GM19324 (cell line): Measurements from ENCODE around the gene IMP3.

ENCODE experiments used
- ATAC-seq: cut with Tn5 transposase; IDR thresholded peaks from one replicate; pipeline ENCODE4 v1.9.1; 2021; ENCODE audit warnings: mild to moderate bottlenecking, moderate library complexity; ENCODE audit not compliant: unreplicated experiment, low FRiP score

The IMP3 gene

DNA sequence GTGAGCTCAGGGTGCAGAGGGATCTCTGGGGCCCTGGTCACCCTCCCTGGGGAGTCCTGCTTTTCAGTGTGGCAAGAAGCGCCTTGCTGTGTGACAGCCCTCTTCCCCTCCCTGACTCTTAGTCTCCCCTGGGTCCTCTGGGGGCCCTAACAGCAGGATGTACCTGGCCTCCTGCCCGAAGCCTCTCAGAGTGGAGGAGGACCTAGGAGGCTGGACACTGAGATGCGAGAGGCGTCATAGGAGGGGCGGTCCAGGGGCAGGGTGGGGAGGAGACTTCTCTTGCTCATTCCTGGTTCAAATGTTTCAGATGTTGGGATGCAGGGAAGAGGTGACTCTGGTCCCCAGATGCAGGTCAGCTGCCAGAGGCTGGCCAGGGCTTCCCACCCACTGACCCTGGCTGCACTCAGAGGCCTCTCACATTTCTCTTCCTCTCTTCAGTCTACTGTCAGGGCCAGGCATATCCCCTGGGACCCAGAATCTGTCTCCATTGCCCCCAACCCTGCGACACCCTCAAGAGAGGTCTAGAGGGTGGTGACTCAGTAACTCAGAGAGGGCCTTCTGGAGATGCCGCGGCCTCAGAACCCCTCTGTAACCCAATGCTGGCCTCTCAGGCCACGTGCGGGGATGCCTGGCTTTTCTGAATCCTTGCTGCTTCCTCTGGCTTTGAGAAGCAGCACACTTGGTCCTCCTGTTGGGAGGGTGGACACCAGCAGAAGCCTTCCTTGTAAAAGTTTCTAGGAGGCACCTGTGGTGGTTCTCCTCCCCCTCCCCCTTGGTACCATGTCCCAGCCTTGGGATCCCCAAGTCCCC lies 33.6 kb upstream of the IMP3 start:
- ATAC-seq, result no peak

DNA sequence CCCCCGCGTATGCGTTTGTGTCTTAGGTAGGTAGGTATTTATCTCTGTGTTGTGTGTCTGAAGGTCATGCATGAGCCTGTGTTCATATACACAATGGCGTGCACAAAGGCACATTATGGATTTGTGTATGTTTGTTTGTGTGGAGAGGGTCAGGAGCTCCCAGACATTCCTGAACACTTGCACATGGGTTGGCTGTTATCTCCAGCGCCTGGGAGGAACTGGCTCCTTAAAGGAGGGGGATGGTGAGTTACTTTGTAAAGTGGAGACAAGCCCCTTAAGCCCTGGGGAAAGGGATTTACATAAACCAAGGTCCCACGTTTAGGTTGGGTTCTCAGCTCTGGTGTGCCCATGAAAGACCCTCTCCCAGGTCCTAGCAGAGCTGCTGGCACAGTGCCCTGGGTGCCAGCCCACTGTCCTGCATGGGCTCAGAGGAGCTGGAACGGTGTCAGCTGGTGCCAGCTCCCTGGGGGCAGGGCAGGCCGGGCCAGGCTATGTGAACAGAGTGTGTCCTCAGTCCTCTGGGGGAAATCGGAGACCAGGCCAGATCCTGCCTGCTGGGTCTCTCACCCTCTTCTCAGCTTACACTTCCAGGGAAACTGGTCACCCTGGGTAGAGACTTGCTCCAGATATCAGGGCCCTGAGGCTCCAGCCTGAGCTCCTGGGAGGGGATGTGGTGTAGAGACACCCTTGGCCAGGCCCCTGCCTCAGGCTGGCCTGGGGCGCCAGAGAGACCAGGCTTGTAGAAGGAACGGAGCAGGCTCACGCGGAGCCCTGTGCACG lies 32.8 kb upstream of the IMP3 start:
- no peak for ATAC-seq

DNA sequence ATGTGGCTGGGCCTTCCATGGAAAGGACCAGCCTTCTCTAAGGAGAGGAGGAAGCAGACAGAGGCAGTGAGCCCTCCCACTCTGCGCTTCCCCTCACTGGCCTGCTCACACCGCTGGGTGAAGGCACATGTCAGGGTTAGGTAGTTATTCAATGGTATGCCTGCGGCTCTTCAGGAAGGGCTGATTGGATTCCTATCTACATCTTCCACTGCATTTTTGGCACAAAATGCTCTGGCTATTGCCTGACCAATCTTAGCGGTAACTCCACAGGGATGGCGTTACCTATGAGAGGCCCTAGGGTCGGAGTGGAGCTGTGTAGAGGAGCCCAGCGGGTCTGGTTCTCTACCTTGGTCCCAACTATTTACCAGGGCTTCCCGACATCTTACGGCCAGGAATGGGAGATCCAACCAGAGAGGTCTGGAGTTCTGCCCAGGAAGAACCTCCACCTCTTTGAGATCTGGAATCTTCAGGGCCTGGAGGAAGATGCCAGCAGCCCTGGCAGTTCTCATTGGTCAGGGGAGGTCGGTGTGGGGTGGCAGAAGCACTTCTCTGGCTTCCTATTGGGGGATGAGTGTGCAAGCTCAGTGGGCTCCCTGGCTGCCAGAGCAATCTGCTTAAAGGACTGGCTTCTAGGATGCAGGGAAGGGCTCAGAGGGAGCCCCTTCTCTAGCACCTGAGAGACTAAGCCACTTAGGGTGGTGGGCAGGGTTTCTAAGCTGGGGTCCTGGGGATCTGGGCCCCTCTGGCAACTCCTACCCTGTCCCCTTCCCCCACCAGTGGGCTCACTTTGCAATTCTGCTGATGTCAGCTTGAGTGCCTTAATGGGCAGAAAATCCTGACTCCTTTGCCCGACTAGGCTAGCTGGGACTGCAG lies 31.9 kb upstream of the IMP3 start:
- ATAC-seq, result no peak

DNA sequence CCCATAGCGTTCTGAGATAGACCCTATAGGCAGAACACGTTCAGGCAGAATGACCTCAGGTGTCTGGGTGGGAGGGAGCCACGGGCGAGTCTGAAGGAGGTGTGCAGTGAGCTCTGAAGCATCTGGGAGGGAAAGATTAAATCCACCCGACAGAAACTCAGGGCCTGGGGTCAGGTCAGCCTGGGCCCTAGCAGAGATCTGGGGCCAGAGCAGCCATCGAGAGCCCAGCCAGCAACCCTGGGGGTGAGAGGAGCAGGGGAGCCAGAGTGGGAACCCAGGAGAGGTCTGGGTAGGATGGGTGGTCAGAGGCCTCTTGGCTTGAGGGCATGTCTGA lies 29.8 kb upstream of the IMP3 start:
- ATAC-seq, result no peak

DNA sequence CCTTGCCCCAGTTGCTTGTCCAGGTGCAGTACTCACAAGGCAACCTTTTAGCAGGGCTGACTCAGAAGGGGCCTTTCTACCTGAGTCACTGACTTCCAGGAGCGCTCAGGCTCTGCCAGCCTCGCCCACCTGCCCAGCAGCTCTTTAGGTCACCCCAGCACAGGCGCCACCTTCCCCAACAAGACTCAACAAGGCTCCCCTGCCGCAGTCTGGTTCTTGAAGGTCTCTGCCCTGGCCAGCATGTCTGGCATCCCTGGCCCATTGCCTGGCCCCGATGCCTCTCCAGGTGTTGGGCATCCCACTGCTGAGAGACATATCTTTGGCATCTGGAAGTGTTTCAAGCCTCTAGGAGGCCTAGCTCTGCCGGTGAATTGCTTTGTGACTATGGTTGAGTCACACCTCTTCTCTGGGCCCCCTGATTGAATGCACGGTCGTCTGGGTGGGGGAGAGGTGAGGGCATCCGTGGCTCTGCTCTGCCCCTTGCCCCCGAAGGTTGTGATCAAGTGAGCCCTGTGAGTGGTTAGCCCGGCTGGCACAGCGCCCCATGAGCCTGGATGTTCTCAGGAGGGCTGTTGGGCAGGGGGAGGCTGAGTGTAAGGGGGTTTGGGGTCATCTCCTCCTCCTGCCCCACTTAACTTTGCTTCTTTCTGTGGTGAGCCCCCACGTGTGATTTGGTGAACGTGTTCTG lies 29.3 kb upstream of the IMP3 start:
- ATAC-seq, result no peak

DNA sequence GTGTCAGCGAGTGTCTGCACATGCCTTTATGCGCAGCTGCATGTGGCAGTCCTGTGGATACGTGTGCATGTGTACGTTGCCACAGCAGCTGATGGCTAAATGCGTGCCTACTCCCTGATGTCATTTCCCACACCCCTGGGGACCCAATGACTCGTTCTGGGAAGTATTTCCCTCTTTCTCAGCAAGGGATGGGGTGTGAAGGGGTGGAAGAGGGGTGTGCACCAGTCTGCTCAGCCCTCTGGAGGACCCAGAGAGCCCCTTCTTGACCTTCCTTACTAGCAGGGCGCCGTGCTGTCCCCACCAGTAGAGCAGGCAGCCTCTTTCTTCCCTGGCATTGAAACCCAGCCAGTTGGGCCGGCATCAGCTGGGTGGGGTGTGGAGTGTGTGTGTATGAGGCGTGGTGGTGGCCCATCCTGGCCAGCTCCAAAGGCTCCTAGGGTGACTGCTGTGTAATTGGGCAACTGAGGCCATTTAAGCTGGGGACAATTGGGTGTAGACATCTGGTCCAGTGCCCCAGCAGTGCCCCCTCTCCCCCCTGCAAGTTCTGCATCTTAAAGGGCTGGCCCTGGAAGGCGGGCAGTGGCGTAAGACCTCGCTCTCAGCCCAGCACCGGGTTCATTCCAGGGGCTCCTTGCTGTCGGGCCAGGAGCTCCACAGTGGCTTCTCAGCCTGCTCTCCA lies 26.9 kb upstream of the IMP3 start:
- no peak for ATAC-seq

DNA sequence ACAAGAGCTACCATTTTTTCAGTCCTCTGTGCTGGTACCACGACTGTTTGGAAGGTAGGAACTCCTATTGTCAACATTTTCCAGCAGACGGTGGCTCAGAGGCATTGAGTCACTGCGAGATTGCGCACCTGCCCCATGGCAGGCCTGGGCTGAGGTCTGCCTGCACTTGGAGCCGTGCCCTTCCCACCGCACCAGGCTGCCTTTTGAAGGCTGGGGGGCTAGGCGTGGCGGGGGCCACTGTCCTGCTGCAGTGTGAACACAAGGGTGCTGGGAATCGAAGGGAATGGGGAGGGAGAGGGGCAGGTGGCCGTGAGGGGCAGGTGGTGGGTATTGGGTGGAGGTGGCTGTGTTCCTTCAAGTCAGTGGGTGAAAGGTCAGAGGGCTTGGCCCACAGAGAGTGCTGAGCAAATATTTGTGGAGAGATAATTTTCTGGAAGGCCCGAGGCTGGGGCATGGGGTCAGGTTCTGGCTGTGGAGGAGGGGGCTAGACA lies 24.0 kb upstream of the IMP3 start:
- ATAC-seq, result no peak

DNA sequence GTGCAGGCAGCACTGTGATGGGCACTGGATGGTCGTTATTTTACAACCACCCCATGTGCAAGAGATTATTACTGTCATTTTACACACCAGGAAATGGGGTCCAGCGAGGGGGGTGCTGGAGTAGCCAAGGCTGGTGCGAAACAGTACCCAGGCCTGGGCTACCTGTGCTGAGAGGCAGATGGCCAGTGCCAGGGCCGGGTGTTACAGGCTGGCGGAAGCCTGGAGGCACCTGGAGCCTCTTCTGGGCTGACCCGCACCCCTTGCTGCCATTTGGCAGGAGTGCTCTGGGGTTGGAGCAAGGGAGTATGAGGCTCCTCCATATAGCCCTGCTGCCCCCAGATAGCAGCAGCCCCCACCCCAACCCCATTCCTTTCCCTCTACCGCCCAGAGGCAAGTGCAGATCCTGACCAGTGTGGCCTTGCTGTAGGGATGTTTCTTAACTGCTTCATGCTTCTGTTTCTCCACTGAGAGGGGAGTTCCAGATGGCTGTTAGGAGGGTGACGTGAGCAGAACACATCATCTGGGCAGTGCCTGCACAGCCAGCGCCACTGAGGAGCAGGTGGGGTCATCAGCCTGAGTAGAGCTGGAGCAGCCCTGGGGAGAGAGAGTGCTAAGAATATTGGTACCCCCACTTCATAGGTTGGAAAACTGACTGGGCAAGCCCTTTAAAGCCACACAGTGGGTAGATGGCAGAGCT lies 22.9 kb upstream of the IMP3 start:
- ATAC-seq, result no peak

DNA sequence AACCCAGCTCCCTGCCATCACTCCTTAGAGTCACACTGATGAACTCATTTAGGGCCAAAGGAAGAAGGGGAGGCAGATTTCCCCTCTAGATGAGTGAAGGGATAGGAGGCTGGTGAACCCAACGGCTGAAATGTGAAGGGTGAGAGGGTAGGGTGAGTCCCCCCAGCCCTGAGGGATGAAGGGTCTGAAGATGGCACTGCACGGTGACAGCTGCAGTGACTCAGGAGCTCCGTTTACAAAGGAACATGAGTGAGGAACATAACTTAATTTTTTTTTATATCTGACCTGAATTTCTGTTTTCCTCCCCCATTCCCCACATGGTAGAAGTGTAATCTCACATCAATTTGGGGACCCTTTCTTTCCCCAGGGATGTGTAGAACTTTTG lies 21.7 kb upstream of the IMP3 start:
- ATAC-seq, result no peak

DNA sequence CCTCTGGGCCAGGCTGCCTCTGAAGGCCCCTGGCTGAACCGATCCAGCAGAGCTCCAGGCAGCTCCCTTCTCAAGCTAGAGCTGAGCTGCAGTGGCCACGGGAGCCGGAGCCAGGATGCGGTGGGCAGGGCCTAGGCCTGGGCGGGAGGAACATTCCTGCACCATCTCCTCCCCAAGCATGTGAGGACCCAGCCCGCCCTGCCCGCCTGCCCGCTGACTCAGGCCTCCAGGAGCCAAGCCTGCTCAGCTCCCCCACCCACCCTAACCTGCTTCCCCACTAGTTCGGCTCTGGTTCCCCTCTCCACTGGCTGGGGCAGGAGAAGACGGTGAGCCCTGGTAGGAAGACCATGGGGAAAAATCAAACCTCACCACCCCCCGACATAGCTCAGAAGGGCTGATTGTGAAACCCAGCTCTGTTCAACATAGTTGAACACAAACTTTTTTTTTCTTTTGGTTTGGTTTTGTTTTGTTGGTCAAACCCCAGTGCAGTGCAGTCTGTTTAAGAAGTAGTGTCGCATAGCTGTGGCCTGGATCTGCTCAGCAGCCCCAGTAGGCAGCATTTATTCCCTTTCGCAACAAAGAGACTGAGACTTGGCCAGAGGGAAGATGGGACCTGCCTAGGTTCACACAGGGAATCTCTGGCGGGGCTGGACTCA lies 21.2 kb upstream of the IMP3 start:
- no peak for ATAC-seq

DNA sequence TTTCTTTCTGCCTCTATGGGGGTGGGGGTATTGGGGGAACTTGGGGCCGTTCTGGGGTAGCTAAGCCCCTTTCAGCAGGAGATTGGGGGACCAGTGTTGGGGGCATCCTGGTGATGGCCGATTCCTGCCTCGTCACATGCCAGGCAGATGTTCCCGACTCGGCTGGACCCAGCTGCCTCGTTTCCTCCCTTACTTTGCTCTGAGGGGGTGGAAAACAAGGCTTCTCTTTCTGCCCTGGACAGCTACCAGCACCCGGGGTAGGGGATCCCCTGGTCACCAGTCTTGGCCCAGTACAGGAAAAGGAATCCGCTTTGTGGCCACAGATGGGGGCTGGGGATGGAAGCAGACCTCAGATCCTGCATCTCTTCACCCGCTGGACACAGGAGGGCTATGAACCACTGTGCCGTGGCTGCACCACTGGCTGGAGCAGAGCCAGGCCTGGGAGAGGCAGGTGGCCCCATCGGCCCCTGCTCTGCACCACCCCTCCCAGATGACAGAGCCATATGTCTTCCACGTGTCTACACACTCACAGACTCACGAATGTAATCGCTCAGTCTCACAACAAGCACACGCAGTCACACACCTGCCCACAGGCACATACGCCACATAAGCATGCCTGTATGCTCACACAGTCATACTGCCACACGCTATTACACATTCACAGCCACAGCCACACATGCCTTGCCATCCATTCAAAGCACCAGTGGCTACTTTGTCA lies 20.1 kb upstream of the IMP3 start:
- no peak for ATAC-seq

DNA sequence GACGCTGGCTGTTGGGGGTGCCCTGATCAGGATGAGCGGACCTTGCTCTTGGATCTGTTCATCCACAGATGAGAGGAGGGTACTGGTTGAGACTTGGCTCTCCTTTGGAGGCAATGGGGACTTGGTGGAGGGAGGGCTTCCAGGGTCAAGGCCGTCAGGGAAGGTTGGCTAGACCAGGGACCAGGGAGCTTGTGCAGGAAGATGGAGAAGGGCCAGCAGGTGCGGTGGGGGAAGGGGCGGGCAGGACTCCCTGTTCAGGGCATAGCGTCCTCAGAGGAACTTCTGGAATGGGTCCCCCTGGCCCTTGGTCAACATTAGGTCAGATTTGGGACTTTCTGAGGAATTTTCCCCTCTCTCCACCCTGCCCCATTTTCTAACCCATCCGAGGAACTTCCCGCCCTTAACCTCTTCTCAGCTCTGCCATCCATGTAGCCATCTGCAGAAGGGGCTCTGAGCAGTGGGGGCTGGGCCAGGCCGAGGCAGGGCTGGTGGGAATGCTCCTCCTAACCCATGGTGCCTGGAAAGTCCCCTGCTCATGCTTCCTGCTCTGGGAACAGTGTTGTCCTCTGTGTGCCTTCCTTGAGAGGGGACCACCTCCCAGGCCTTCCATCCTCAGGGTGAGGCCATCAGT lies 19.2 kb upstream of the IMP3 start:
- ATAC-seq, result no peak

DNA sequence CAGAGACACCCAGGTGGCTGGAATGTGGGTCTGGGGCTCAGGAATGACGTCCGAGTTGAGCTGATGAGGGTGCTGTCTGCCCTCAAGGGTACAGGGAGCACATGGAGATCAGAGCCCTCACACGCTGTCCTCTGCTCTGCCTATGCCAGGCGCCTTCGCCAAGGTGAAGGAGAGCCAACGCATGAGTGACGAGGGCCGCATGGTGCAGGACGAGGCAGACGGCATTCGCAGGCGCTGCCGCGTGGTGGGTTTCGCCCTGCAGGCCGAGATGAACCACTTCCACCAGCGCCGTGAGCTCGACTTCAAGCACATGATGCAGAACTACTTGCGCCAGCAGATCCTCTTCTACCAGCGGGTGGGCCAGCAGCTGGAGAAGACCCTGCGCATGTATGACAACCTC lies 16.8 kb upstream of the IMP3 start:
- ATAC-seq, result no peak

DNA sequence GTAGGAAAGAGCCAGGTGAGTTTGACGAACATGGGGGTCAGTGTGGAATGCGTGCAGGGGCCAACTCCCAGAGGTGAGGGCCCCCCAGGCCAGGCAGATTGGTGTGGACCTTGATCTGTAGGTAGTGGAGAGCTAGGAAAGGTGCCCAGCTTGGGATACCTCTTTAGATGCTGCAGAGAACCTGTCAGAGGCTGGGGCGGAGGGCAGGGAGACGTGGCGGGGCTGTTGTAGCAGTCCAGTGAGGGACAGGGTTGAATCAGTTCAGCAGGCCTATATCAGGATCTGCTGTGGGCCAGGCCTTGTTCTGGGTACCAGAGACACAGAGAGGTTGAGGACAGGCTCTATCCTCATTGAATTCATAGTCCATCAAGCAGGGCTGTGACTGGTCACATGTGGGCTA lies 16.3 kb upstream of the IMP3 start:
- no peak for ATAC-seq

DNA sequence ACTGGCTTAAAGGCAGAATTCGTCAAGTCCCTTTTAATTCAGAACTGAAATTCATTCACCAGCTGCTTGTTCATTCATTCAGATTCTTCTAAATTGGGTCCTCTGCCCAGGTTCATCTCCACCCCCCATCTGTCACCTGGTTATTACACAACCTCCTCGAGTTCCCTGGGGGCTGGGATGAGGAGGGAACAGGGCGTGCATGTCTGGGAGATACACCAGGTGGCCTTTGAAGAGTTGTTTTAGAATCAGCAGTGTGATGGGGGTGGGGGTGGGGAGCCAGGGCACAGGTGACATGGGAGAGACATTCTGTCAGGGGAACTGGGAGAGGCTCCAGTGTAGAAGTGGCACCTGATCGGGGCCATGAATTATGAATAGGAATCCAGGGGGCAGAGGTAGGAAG lies 15.9 kb upstream of the IMP3 start:
- no peak for ATAC-seq

DNA sequence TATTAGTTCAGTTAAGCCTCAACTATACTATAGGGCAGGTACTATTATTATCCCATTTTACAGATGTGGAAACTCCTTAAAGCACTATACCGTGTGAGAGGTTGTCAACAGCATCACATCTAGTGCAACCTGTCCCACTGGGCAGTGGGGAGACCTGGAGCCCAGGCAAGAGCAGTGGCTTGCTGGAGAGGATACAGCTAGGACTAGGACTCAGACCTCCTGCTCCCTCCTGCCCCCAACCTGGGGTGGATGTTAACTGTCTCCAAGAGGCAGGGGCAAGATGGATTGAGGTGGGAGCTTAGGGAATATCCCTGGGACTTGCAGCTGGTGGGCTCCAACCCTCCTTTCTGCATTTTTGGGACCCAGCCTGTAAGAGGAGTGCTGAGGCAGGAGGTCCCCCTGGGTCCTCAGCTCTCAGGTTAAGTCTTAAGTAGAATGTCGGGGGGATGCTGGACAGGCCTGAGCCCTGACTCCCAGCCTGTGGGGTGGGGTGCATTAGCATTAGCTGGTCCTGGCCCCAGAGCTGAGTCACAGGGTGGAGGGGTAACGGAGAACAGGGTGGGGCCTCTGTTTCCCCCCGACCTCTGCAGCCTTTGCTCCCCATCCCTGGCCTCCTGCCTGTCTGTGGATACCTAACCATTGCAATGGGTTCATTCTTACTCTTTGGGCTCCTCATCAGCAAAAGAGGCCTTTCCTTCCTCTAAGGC lies 14.3 kb upstream of the IMP3 start:
- ATAC-seq, result no peak

DNA sequence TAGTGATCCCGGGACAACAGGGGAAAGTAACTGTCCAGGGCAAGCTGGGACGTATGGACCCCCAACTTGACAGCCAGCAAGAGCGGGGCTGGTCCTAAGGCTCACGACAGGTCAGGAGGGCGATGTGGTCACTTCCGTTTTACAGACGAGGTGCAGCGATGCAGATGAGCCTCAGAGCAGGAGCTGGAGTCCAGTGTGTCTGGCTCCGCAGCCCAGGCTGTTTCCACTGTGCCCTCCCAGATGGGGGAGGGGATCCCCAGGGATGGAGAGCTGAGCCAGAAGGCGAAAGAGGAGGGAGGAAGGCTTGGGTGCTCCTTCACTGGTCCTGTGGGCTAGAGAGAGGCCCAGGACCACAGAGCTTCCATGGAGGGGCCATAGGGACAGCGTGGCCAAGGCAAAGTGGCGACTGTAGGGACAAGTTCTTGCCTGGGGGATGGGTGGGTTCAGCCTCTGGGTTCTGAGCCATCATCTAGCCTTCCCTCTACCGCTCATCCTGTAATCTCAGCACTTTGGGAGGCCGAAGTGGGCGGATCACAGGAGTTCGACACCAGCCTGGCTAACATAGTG lies 13.4 kb upstream of the IMP3 start:
- ATAC-seq, result no peak
